Measurements from ENCODE around the gene RAC2. TPM values are rescaled to one million over a fixed set of nuclear protein-coding genes. Genes with fewer than 3 reads are reported as not detected.

The RAC2 gene
- total RNA-seq, 4 donors from 2014 or later = 10.0 to 124 (median 20.6) TPM

DNA sequence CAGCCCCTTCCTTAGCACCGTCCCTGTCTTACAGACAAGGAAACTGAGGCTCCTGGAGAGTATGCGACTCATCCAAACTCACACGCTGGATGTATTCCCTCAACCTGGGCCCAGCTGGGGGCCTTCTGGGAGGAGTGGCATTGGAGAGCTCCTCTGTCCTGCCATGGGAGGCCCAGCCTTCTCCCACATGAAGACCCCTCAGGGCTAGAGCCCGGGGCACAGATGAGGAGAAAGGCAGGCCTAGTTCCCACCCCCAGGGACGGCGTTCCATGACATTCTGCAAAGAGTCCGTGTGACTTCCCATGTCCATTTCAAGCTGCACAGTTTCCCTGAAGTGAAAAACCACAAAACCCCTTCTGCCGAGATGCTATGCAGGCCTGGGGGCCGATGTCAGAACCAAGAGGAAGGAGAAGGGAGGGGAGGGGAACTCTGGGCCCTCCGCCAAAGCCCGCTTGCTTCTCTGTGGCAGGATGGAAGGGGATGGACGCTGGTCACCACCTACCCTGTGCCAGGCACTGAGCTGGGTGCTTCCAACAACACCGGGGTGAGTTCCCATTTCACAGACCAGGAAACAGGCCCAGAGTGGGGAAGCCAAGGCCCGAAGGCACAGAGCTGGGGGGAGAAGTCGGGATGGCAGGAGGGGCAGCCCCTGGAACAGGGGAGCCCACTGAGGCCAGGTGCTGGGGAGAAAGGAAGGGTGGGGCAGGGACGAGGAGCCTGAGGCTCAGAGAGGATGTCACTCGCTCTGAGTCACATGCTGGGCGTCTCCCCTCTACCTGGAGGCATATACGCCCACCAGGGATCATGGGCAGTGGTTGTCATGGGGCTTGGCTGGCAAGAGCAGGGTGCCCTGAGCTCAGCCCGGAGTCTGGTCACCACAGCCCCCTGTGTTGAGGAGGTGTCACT lies 15.7 kb downstream of the RAC2 start:
- H3K27ac ChIP-seq = peak overlapping the region; percentile 85 to 94 (median 88)
- DNase-seq = peak in 2 of 3 donors; percentile 66 to 70
- TF ChIP-seq, protein P1, sequence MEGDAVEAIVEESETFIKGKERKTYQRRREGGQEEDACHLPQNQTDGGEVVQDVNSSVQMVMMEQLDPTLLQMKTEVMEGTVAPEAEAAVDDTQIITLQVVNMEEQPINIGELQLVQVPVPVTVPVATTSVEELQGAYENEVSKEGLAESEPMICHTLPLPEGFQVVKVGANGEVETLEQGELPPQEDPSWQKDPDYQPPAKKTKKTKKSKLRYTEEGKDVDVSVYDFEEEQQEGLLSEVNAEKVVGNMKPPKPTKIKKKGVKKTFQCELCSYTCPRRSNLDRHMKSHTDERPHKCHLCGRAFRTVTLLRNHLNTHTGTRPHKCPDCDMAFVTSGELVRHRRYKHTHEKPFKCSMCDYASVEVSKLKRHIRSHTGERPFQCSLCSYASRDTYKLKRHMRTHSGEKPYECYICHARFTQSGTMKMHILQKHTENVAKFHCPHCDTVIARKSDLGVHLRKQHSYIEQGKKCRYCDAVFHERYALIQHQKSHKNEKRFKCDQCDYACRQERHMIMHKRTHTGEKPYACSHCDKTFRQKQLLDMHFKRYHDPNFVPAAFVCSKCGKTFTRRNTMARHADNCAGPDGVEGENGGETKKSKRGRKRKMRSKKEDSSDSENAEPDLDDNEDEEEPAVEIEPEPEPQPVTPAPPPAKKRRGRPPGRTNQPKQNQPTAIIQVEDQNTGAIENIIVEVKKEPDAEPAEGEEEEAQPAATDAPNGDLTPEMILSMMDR (IDR thresholded peaks at IDR 0.05) = no peak
- no peak for TF ChIP-seq POLR2A (IDR thresholded peaks at IDR 0.05)
- H3K4me1 ChIP-seq = peaks cover 0 to 66% (median 38%) of the 10 kb centered on the region in 4 donors
- no peaks in the 10 kb centered on the region for H3K27me3 ChIP-seq
- no peaks in the 10 kb centered on the region for H3K9me3 ChIP-seq
- peak overlapping the region in 1 of 4 donors; percentile 7 for H3K4me3 ChIP-seq
- H3K36me3 ChIP-seq = peaks cover 0 to 3% (median 0%) of the 10 kb centered on the region in 3 donors

DNA sequence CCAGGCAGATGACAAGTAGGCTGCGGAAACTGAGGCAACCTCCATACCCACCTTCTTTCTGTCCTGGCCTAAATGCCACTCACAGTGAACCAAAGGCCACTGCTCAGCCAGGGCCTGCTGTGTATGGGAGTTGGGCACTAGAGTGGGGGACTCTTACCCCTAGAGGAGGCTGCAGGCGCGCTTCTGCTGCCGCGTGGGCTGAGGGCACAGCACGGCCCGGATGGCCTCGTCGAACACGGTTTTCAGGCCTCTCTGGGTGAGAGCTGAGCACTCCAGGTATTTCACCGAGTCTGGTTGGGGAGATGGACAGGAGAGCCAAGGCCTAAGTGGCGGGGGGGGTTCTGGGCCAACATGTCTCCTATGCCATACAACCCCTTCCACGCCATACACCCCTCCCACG lies 17.6 kb downstream of the RAC2 start:
- Histone ChIP-seq H3K27me3 (no peaks in the 10 kb centered on the region), H3K27ac (peak overlapping the region in 1 of 4 donors; percentile 85), H3K9me3 (no peaks in the 10 kb centered on the region), H3K4me3 (no peak overlapping the region), H3K36me3 (peaks cover 0 to 3% (median 0%) of the 10 kb centered on the region in 3 donors), H3K4me1 (peaks cover 0 to 65% (median 42%) of the 10 kb centered on the region in 4 donors)
- TF ChIP-seq, protein P1 (IDR thresholded peaks at IDR 0.05) = no peak
- no peak for TF ChIP-seq POLR2A (IDR thresholded peaks at IDR 0.05)
- no peak for DNase-seq

DNA sequence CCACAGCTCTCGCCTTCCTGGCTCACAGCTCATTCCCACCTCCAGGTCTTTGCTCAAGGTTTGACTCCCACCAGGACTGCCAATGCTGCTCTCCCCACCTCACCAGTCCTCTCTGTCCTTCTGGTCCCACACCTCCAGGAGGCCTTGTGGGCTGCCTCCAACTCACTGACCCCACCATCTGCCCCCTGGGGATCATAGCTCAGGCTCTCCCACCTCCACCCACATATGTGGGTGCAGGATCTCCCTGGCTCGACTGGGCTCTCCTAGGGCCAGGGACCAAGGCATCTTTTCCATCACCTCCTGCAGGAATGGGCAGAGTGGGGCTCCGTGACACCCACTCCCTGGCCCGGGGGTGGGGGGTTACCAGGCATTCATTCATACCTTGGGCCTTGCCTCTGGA lies 18.0 kb downstream of the RAC2 start:
- TF ChIP-seq, protein P1 (IDR thresholded peaks at IDR 0.05) = no peak
- no peak for TF ChIP-seq POLR2A (IDR thresholded peaks at IDR 0.05)
- Histone ChIP-seq H3K27me3 (no peaks in the 10 kb centered on the region), H3K4me1 (peaks cover 0 to 63% (median 41%) of the 10 kb centered on the region in 4 donors), H3K36me3 (peaks cover 0 to 3% (median 0%) of the 10 kb centered on the region in 3 donors), H3K9me3 (no peaks in the 10 kb centered on the region), H3K27ac (peak overlapping the region in 1 of 4 donors; percentile 85), H3K4me3 (no peak overlapping the region)
- no peak for DNase-seq

DNA sequence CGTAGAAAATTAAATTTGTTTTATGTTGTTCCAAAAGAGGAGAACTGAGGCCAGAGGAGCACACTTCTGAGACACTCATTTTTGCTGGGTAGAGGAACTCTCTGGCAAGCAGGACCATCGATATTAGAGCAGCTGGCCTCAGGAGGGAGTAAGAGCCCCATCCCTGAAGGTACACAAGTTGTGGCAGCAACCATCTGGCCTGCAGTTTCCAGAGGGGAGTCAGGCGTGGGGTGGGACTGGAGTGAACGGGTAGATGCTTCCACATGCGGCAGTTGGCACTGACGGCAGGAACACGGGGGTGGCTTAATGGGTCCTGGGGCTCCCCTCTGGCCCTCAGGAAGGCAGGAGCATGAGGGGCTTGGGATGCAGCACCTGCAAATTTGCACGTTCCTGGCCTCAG lies 18.6 kb downstream of the RAC2 start:
- Histone ChIP-seq H3K9me3 (no peaks in the 10 kb centered on the region), H3K27ac (peak overlapping the region in 1 of 4 donors; percentile 85), H3K27me3 (no peaks in the 10 kb centered on the region), H3K36me3 (peaks cover 0 to 3% (median 0%) of the 10 kb centered on the region in 3 donors), H3K4me3 (no peak overlapping the region), H3K4me1 (peaks cover 0 to 63% (median 40%) of the 10 kb centered on the region in 4 donors)
- DNase-seq = peak in 1 of 3 donors; percentile 48
- TF ChIP-seq, protein P1 (IDR thresholded peaks at IDR 0.05) = peak in 1 of 6 experiments; percentile 11
- no peak for TF ChIP-seq POLR2A (IDR thresholded peaks at IDR 0.05)

DNA sequence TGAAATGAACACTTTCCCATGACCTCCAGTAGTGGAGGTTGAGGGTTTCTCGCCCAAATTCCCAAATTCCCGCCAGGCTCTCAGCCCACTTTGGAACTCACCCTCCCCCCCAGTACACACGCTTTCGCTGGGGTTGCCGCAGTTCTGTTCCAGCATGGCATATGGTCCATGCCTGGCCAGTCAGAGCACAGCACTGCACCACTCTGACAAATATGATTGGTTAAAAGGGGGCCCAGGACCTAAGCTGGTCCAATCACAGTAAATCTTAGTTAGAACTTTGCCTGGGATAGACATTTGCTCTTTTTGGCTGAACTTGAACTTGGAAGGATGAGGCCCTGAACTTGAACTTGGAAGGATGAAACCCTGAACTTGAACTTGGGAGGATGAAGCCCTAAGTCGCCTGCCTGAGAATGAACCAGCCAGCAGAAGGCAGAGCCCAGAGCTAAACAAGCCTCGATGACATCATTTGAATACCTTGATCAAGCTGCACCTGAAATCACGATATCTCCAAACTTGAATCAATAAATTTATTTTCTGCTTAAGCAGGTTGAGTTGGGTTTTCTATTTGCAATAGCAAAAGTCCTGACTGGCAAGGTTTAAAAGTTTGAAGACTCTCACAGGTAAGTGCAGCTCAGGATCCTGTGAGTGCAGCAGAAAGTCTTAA lies 19.2 kb downstream of the RAC2 start:
- Histone ChIP-seq H3K27me3 (no peaks in the 10 kb centered on the region), H3K27ac (peak overlapping the region in 2 of 4 donors; percentile 74 to 85), H3K4me3 (no peak overlapping the region), H3K9me3 (no peaks in the 10 kb centered on the region), H3K4me1 (peaks cover 0 to 61% (median 38%) of the 10 kb centered on the region in 4 donors), H3K36me3 (peaks cover 0 to 3% (median 0%) of the 10 kb centered on the region in 3 donors)
- DNase-seq = no peak
- no peak for TF ChIP-seq POLR2A (IDR thresholded peaks at IDR 0.05)
- TF ChIP-seq, protein P1 (IDR thresholded peaks at IDR 0.05) = no peak

Data from Peyer's patch (tissue), 4 donors.